HEK293T (cell line): ENCODE results near the gene CHST11.

Experiments used
- CTBP1 ChIP-seq: fragments of 450-650 bp; IDR thresholded peaks from 2 replicates; pipeline ENCODE4 v1.6.1; 2016; ENCODE audit warnings: borderline replicate concordance
- FOXA1 ChIP-seq: fragments of 450-650 bp; IDR thresholded peaks from 2 replicates; pipeline ENCODE4 v1.6.1; 2016; ENCODE audit warnings: mild to moderate bottlenecking
- FOXM1 ChIP-seq: fragments of 450-650 bp; IDR thresholded peaks from 2 replicates; pipeline ENCODE4 v1.6.1; 2017; ENCODE audit warnings: mild to moderate bottlenecking, borderline replicate concordance
- SP1 ChIP-seq: fragments of 450-650 bp; IDR thresholded peaks from 2 replicates; pipeline ENCODE4 v1.6.1; 2017
- SUZ12 ChIP-seq: fragments of 450-650 bp; IDR thresholded peaks from 2 replicates; pipeline ENCODE4 v1.6.1; 2016; ENCODE audit warnings: mild to moderate bottlenecking
- TARDBP ChIP-seq: fragments of 450-650 bp; IDR thresholded peaks from 2 replicates; pipeline ENCODE4 v1.6.1; 2016
- TF ChIP-seq, protein P1 (sequence below): fragments of 450-650 bp; IDR thresholded peaks from 2 replicates; pipeline ENCODE4 v1.6.1; 2016

DNA sequence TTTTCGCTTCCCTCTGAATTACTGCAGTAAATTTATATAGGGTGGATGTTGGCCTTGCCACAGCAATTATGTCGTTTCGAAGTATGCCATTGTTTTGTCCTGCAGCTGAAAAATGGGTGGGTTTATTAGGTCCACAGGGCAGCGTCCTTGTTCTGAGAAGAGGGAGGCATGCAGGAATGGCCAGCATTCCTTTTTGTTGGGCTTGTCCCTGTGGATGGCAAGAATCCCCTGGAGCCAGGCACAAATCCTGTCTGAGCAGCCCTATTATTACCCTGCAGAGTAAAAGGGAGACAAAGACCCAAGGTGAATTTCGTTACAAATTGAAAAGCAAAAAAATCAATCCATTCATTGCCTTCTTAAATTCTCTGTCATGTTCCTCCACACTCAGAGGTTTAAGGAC lies 88.1 kb downstream of the CHST11 start:
- TF ChIP-seq FOXA1 (no peak), SUZ12 (no peak), SP1 (no peak), TARDBP (no peak), FOXM1 (no peak), CTBP1 (no peak)
- TF ChIP-seq, protein P1, sequence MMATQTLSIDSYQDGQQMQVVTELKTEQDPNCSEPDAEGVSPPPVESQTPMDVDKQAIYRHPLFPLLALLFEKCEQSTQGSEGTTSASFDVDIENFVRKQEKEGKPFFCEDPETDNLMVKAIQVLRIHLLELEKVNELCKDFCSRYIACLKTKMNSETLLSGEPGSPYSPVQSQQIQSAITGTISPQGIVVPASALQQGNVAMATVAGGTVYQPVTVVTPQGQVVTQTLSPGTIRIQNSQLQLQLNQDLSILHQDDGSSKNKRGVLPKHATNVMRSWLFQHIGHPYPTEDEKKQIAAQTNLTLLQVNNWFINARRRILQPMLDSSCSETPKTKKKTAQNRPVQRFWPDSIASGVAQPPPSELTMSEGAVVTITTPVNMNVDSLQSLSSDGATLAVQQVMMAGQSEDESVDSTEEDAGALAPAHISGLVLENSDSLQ: no peak
